GM21619 (cell line): ENCODE results near the gene ADGRB3.

Experiments used
- ATAC-seq: cut with Tn5 transposase; IDR thresholded peaks from one replicate; pipeline ENCODE4 v1.9.1; 2021; ENCODE audit not compliant: unreplicated experiment

Gene ADGRB3

DNA sequence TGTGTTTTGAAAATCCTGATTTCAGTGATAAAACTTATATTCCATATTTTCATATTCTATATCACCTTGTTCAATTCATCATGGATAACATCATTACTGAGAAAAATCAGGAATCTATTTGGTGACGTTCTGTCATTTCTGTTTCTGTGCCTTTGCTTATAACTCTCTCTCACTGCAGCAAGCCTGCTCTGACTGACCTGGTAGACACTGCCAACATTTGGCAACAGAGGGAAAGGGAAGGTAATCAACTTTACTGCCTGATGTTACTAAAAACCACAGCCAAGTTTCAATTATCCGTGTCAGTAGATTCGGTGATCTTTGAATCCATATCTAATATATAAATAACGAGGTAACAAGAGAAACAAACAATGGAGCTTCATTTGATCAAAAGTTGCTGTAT, 659.8 kb downstream of the ADGRB3 start:
- no peak for ATAC-seq

DNA sequence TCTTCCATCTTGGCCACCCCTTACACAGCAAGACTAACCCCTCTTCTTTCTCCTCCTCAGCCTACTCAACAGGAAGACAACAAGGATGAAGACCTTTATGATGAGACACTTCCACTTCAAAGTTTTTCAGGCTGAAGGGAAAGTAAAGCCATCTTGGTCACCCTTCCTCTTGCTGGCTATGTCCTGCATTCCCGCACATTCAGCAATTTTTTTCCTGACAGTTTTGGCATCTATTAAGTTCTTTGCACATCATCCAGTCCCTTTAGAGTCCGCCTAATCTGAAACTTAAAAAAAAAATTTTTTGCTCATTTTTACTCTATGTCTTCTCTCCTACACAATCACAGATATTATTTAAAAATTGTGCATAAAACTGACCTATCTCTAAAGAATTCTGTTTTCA, 668.3 kb downstream of the ADGRB3 start:
- no peak for ATAC-seq

DNA sequence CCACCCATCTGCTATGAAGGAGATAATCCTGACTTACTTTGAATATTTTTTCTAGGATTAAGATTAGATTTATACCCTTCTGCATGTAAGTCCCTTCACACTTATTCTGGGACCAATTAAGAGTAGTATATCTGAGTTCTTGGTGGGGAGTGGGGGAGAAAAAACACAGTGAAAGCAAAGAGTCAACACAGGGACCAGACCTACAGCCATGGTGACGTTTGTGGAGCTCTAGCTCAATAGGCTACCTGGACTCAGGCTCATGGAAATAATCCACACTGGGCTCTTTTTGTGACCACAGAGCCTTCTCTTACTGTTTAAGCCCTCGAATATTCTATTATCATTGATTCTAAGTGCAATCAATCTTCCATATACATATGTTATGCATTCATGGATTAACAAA, 670.4 kb downstream of the ADGRB3 start:
- ATAC-seq, result no peak

DNA sequence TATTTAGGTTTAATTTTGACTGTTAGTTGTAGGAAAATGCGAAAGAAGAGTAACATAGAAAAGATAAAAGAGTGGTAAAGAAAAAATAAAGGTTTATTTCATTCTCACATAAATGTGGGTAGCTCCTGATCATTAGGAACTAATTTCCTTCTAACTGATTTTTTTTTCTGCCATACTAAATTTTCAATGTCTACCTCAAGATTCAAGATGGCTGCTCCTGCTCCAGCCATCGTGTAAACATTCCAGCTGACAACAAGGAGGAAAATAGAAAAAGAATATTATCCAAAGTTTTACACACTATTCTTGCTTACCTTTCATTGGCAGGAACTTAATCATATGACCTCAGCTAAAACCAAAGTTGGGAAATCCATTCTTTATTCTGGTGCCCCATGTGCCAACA, 673.5 kb downstream of the ADGRB3 start:
- no peak for ATAC-seq

DNA sequence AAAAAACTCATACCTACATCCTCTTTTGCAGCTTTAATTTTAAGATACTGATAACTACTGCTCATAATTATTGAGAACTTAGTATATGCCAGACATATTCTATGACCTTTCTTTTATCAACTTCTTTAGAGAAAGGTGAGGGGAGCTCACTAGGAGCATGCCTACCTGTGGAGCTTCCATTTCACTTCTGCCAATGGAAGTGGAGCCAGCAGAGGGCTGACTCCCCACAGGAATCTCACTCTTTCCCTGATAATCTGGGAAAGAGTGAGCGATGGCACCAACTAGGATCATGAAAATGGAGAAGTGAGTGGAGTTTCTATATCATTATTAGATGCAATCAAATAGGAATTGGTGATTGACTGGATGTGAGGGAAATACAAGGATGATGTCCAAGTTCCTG, 676.8 kb downstream of the ADGRB3 start:
- ATAC-seq, result no peak

DNA sequence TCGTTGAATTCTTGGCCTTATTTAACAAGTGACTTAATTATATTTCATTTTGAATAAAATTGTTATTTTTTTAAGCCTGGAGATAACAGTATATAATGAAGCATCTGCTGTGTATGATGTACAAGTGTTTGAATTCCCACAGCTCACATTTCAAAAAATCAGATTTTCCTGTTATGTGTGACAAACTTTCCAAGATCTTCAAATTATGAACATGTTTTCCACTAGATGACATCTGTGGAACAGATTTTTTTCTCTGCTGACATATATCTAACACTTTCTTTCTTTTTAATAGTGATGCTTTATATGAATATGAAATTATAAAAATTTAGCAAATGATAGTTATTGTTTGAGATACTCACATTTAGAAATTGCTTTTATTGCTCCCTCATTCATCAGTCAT, 678.9 kb downstream of the ADGRB3 start:
- no peak for ATAC-seq

DNA sequence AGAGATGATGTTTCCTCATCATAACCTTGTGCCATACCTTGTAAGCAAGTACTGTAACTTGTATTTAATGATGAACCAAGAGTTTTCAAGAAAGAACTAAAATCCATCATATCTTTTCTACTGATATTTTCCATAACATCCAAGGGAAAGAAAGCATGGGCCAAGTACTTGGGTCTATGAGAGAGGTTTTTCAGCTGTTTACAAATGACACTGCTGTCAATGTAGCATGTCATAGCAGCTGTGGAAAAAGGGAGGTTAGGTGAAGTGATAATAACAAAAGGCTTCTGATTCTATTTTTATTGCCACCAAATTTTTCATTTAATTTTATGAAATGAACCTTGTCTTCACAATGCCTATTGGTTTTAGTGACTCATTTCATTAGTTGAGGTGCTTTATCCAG, 679.4 kb downstream of the ADGRB3 start:
- no peak for ATAC-seq

DNA sequence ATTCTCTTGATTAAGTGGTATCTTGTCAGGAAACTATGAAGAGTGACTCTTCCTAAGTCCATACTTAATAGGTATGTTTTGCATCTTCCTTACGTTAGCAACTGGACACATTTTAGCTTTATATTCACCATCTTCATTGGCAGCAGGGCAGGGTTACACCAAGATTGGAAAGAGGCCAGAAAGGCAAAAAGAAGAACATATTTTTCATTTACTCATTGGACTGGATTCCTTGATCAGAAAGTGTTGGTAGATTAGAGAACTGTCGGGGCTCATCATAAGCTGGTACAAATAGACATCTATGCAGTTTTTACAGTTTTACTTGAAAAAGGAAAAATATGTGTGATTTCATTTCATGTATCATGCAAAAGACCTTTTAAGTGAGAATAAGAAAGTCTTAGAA, 696.8 kb downstream of the ADGRB3 start:
- ATAC-seq, result no peak

DNA sequence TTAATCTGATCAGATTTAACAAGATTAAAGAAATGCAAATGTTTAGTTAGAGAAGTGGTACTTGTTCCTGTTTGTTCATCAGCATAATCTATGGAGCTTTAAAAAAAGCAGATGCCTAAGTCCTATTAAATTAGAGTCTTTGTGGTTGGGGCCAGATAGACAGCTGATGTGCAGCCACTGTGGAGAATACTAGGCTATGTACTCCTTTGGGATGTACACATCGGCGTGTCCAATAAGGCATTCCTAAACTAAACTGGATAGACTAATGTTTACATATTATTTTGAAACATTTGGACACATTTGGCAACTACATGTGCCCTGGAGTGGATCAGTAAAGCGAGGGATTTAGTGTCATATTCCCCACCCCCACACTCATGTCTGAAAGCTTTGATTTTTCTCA, 702.2 kb downstream of the ADGRB3 start:
- ATAC-seq, result no peak

DNA sequence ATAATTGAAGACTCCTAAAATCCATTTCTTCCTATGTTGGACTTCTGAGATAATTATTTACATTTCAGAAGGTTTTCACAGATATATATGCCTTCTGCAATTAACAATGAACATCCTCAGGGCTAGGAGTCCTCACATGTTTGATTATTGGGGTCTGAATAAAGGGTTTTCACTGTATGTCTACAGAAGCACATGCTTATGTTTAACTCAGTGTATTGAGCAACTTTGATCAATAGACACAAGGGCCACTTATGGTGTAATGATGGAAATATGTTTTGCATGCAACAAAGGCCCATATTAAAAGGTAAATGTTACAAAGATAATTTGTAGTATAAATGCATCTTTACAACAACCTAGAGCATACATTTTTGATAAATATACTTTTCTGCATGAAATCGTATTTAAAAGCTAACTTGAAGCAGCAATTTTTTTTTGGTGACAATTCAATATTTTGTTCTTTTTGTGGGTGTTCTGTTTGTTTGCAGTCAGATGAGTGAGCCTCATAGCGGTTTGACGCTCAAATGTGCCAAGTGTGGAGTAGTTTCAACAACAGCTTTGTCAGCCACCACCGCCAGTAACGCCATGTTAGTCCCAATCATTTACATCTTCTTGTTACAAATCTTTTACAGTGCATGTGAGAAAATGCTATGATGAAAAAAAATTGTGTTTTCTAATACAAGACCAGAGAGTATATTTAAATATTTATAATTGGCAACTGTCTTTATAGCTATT, 703.5 kb downstream of the ADGRB3 start:
- ATAC-seq, result no peak

DNA sequence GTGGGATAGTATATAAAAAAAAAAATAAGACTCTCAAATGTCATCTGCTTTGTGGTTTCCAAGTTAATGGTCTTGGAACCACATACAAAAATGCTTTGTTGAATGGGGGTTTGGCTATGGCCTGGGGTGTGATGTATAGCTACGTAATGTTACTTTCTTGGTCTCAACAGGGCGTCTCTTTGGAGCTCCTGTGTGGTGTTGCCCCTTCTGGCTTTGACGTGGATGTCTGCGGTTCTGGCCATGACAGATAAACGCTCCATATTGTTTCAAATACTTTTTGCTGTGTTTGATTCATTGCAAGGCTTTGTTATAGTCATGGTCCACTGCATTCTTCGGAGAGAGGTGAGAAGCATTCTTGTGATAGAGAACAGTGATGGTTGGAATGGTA, 704.1 kb downstream of the ADGRB3 start:
- no peak for ATAC-seq

DNA sequence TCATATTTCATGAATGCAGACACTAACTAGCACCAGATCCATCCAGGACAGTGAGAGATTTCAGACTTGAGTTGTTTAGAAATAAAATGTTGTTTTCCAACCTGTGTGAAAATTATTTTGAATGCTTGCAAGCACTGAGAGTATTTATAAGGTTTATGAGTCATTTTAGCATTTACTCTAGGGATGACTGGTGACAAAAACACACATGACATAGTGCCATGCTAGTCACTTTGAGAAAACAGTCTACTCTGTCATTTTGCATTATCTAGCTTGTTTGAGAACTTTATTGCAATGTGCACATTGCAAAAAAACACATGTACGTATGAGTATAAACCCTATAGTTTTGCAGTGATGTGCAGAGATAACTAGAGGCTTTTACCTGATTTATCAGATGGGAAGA, 705.1 kb downstream of the ADGRB3 start:
- no peak for ATAC-seq

DNA sequence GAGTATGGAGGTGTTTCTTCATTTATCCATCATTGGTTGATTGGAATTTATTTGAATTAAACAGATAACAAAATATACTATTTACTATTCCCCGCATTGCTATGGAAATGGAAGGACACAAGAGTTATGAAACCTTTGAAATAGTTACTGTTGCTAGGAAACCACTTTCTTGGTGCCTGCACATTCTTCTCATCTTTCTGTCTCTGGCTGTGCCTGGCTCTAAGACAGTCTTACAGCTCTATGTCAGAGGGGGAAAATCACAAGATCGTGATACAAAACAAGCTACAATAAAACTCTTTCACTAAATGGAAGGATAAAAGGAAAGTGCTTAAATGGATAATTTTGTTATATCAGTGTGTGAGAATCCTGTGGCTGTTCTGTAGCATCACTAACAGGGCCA, 708.8 kb downstream of the ADGRB3 start:
- ATAC-seq, result no peak

DNA sequence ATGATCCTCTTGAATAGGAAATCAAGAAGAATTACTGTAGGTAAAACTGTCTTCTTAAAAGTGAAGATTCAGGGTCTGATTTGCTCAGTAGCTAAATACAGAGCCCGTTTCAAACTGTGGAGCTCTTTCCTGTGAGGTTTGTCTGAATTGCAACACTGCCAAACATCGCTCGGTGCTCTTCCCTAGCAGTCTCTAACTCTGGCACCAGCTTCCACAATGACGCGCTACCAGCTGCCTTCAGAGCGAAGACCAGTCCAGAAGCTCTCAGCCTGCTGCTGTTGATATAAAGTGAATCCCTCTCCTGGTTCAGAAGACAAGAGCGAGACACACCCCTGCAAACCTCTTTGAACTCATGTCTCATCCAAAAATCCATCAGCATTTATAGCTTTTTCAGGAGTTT, 714.7 kb downstream of the ADGRB3 start:
- no peak for ATAC-seq

DNA sequence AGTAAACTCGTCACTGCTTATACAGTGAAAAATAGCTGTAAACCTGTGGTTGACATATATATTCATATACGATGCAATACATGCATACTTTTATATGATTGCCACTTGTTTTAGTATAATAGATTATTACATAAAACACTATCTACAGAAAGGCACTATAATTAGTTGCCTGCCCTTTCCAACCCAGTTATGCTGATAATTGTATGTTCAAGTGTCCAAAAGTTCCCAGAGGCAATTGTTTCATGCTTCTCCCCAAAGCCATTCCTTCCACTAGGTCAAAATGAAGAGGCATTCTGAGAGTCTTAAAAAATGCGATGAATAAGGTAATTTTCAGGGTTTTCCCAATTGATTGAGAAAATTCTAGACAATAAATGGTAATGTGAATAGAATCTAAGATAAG, 727.1 kb downstream of the ADGRB3 start:
- ATAC-seq, result no peak

DNA sequence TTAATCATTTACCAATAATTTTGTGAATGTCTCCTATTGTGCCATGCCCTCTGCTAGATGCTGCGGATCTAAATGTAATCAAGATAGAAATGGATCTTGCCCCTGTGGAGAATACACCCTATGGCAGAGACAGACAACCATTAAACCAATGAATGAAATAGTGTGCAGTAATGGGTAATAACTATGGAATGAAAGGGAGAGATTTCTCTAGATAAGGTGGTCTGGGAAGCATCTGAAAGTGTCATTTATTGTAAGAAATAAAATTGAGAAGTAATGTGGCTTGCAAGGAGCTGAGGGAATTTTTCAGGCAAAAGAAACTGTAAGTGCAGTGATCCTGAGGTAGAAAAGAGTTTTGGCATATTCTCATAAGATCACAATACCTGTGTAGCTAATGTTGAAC, 731.7 kb downstream of the ADGRB3 start:
- no peak for ATAC-seq

DNA sequence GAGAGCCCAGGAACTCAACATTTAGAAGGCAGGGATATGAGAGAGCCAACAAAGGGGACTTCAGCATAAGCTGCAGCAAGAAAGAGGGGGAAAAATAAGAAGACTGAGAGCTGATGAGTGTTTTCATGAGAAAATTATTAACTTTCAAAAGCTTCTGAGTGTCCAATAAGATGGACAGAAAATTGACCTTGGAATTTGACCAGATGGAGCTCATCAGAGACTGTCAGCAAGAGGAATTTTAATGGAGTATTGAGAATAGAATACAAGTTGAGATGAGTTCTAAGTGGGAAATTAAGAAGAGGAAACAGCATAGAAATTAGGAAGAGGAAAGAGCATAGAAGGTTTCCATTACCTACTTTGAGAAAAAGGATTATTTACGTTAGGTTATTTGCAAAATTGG, 733.5 kb downstream of the ADGRB3 start:
- ATAC-seq, result no peak

DNA sequence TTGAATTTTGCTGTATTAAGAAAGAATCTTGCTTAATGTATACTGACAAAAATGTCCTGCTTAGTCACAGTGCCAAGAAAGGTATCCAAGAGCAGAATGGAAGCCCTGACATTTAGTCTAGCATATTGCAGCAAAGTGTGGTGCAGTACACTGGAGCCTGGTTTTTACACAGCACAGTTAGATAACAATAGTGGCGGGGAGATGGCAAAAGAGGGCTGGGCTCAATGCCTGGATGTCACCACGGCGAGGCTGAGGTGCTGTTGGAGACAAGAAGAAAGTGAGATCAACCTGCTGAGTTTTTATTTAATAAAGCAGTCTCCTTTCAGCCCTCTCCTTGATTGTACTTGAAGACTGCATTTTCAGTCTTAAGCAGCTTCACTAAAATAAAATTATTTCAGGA, 735.7 kb downstream of the ADGRB3 start:
- no peak for ATAC-seq

DNA sequence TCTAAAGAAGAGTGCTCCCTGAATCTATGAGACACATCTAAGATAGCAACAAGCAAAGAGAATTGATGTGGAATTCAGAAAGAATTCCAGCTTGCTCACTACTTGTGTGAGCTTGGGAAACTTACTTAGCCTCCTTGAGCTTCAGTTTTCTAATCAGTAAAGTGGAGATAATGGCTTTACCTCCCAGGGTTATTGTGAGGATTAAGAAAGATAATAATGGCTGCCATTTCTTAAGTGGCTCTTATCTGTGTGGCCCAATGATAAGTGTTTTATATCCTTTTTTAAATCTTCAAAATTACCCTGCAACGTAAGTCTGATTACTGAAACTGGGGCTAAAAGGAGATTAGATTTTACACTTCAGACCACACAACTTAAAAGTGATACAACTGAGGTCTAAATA, 743.2 kb downstream of the ADGRB3 start:
- ATAC-seq, result no peak

DNA sequence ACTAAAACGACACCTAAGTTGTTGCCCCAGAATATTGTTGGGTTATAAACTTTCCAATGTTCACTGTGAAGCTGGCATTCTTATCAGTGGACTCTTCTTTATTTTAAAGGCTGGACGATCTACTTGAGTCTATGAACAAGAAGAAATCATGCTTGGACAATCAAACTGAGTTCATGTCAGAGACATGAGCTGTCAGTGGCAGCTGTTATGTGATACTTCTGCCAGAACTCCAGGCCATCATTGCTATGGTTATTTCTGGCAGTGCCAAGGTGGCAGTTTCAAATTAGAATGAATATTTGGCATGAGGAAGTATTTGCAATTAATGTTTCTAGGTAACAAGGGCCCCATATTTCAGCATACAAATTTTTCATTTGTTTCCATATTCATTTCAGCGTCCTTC, 744.4 kb downstream of the ADGRB3 start:
- no peak for ATAC-seq

DNA sequence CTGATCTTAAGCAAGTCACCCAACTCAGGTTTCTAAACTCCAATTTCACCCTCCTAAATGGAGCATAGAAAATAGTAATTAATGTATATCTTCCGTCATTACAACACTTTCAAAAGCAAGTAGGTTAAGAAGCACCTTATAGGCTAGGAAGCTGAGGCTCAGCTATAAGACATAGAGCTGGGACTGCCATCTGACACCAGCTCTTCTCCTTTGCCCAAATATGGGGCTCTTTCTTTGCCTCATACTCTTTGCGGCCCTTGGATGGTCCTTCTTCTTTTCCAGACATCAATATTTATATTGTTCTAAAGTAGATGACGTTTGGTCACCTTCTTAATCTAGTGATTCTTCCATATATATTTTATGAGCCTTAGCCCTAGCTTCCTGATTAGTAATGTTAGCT, 748.5 kb downstream of the ADGRB3 start:
- no peak for ATAC-seq

DNA sequence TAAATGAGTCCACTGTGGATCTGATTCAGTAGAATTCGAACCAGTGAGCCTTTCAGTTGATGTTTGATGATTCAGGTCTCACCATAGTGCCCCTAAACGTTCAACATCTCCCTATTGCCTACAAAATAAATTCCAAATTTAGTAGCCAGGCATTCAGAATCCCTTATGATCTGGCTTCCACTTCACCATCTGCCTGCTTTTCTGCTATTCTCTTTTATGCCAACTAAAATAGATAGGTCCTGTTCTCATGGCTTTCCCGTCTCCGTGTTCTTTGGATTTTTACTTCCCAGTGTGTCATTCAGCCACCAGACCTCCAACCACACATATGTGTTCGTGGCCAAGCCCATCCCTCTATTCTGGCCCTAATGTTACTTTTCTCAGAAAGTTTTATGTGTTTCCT, 751.3 kb downstream of the ADGRB3 start:
- no peak for ATAC-seq

DNA sequence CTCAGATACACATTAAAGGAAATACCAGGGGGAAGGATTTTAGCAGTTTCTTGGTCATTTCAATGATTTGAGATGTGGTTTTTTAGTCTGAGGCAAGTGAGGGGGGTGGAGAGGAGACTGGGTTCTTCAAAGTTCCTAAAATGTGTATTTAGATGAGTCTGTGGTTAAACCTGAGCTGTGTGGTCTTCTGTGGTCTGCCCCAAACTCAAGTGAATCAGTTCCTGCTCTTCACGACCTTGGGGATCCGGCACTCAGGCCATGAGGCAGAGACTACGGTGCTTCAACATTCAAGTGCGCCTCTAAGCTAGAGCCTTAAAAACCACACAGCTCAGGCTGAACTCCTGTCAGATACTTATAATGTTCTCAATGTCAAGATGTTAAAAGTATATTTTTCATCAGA, 755.0 kb downstream of the ADGRB3 start:
- ATAC-seq, result no peak

DNA sequence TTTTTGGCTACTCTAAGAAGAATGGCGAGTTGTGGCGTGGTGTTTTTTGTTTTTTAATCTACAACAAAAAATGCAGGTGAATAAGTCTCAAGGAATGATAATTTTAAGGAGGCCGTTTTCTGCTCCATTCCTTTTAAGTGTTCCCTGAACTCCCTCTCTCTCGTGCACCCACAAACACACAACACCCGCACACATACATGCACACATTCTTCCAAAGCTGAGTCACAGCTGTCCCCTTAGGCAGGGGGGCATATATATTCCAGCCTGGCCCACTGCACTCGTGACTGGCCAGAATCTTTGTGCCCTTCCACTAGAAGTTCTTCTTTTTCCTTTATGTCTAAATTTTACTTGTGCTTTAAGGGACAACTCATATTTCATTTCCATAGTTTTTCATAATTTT, 756.0 kb downstream of the ADGRB3 start:
- ATAC-seq, result no peak
